ENCODE data around the gene EIF3C.
"Not testable (repeated sequence)": the region's sequence is repeated elsewhere in the genome, so short reads cannot be mapped to it uniquely, and the experiment has no call there.

The EIF3C gene, protein sequence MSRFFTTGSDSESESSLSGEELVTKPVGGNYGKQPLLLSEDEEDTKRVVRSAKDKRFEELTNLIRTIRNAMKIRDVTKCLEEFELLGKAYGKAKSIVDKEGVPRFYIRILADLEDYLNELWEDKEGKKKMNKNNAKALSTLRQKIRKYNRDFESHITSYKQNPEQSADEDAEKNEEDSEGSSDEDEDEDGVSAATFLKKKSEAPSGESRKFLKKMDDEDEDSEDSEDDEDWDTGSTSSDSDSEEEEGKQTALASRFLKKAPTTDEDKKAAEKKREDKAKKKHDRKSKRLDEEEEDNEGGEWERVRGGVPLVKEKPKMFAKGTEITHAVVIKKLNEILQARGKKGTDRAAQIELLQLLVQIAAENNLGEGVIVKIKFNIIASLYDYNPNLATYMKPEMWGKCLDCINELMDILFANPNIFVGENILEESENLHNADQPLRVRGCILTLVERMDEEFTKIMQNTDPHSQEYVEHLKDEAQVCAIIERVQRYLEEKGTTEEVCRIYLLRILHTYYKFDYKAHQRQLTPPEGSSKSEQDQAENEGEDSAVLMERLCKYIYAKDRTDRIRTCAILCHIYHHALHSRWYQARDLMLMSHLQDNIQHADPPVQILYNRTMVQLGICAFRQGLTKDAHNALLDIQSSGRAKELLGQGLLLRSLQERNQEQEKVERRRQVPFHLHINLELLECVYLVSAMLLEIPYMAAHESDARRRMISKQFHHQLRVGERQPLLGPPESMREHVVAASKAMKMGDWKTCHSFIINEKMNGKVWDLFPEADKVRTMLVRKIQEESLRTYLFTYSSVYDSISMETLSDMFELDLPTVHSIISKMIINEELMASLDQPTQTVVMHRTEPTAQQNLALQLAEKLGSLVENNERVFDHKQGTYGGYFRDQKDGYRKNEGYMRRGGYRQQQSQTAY

DNA sequence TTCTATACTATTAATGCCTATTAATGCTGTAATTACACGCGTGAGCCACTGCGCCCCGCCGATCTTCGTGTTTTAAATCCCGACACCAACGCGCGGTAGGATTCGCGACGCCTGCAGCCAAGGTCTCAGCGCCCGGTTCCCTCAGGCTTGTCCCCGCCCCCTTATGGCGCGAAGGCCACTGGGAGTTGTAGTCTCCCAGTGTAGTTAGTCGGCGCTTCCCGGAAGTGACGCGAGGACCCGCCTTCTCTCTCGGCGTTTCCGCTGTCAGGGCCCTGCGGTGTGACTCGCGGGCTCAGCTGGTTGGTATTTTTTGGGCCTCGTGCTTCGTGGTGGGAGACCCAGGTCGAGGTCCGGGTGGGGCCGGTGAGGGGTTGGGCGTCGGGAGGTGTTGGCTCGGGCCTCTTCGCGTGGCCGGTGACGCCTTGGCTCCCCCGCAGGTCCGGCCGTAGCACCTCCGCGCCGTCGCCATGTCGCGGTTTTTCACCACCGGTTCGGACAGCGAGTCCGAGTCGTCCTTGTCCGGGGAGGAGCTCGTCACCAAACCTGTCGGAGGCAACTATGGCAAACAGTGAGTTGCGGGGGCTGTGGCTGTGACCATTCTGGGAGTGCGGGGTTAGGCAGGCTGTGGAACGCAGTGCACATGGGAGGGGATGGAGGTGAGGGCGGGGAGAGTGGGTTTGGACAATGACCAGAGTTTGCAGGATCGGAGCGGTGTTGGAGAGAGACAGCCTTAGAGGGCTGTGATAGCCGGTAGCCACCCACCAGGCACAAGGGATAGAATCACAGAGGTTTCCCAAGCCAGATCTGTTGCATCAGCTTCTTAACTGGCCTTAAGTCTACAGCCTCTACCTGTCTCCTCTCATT, at the start of gene EIF3C:
TSS of gene EIF3C (plus strand) at position 245 of the 864 bp plus-strand sequence. CDS start at position 468, 223 bp downstream.
- DNase-seq (ENCODE audit: low read depth); H3K4me3 ChIP-seq (ENCODE audit: low read depth, low read length): not testable (repeated sequence)

DNA sequence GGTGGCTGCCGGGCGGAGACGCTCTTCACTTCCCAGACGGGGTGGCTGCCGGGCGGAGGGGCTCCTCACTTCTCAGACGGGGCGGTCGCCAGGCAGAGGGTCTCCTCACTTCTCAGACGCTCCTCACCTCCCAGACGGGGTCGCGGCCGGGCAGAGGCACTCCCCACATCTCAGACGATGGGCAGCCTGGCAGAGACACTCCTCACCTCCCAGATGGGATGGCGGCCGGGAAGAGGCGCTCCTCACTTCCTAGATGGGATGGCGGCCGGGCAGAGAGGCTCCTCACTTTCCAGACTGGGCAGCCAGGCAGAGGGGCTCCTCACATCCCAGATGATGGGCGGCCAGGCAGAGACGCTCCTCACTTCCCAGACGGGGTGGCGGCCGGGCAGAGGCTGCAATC, 45.0 kb upstream of the EIF3C start:
- not testable (repeated sequence) for DNase-seq (ENCODE audit: low read depth); H3K4me3 ChIP-seq (ENCODE audit: low read depth, low read length)

DNA sequence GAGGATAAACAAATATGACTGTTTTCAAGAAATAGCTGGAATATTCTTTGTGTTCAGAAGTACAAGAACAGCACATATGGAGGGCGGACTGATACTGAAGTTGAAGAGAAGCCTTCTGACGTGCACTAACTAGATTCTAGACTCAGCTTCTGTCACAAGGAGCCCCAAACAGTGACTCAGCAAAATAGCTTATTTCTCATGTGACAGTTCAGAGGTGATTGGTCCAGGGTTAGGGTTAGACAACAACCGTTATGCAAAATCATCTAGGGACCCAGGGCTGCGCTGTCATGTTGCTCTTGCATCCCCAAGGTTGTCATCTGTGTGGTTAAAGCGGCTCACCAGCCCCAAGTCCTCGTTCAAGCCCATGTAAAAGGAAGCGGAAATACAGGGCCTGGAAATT, 43.8 kb upstream of the EIF3C start:
- not testable (repeated sequence) for H3K4me3 ChIP-seq (ENCODE audit: low read depth, low read length); DNase-seq (ENCODE audit: low read depth)

DNA sequence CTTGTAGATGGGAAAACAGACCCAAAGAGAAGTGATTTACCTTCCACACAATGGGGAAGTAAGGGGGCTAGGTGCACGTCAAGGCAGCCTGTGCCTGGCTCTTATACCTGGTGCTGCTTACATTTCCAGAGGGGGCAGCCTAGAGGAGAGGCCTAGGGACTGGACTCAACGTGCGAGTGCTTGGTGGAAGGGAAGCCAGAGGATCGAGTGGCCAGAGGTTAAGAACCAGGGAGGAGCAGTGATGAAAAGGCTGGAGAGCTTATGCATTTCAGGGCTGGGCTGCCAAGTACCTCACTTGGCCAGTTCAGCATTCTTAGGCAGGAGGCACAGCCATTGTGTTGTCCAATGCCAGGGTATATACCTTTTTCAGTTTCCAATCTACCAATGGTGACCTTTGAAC, 43.1 kb upstream of the EIF3C start:
- H3K4me3 ChIP-seq (ENCODE audit: low read depth, low read length); DNase-seq (ENCODE audit: low read depth): not testable (repeated sequence)

DNA sequence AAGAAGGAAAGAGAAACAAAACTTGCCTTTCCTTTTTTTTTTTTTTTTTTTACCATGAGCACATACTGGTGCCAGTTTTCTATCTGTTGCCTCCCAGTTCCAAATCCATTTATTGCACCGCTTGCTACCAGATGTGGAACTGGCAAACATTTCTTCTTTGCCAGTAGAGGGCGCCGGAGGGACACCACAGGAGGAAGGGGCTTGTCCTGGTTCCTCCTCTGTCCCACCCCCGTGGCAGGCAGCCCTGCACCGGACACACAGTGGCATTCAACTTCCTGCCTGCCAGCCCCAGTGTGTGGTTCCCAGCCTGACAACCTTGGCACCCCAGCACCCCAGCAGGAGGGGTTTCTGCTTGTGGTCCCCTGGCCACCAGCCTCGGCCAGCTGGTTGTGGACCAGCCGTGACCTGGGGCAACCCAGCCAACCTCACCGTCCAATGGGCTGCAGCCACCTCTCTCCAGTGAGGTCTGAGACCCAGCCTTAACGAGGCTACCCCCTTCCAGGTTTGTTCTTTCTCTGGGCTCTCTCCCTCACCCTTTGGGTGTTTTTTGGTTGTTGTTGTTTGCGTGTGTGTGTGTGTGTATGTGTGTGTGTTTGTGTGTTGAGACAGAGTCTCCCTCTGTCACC, 22.8 kb upstream of the EIF3C start:
- not testable (repeated sequence) for DNase-seq (ENCODE audit: low read depth); H3K4me3 ChIP-seq (ENCODE audit: low read depth, low read length)

DNA sequence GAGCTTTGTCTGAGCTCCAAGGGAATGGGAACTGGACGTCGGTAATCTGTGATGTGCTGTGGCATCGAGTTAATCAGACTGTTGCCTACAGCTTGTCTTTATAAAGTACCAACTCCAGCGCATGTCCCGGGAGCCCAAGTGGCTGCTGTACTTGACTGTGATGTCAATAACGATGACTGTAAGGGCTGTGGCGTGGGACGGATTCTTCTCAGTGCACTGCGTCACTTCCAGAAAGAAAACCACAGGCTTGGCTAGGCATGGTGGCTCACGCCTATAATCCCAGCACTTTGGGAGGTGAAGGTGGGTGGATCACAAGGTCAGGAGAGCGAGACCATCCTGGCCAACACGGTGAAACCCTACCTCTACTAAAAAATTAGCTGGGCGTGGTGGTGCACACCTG, 21.8 kb upstream of the EIF3C start:
- not testable (repeated sequence) for DNase-seq (ENCODE audit: low read depth); H3K4me3 ChIP-seq (ENCODE audit: low read depth, low read length)

DNA sequence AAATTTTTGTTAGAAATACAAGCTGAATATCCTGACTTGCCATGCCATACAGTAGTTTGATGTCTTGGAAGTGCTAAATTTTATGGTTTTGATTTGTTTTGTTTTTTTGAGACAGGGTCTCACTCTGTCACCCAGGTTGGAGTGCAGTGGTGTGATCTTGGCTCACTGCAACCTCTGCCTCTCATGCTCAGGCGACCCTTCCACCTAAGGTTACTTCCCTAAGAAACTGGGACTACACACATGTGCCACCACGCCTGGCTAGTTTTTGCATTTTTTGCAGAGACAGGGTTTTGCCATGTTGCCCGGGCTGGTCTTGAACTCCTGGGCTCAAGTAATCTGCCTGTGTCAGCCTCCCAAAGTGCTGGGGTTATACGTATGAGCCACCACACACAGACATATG, 19.5 kb upstream of the EIF3C start:
- H3K4me3 ChIP-seq (ENCODE audit: low read depth, low read length); DNase-seq (ENCODE audit: low read depth): not testable (repeated sequence)

DNA sequence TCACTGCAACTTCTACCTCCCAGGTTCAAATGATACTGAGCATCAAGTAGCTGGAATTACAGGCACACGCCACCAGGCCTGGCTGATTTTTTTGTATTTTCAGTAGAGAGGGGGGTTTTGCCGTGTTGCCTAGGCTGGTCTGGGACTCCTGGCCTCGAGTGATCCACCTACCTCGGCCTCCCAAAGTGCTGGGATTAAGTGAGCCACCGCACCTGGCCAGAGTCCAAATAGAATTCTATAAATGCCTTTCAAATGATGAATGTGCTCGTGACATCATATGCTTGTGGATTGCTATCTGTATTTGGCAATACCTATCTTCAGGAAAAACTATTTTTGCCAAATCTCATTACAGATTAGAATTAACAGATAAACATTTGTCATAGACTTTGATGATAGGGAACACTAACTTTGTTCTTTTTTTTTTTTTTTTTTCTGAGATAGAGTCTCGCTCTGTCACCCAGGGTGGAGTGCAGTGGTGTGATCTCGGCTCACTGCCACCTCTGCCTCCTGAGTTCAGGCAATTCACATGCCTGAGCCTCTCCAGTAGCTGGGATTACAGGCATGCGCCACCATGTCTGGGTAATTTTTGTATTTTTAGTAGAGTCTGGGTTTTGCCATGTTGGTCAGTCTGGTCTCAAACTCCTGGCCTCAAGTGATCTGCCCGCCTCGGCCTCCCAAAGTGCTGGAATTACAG, 17.9 kb upstream of the EIF3C start:
- DNase-seq (ENCODE audit: low read depth); H3K4me3 ChIP-seq (ENCODE audit: low read depth, low read length): not testable (repeated sequence)

DNA sequence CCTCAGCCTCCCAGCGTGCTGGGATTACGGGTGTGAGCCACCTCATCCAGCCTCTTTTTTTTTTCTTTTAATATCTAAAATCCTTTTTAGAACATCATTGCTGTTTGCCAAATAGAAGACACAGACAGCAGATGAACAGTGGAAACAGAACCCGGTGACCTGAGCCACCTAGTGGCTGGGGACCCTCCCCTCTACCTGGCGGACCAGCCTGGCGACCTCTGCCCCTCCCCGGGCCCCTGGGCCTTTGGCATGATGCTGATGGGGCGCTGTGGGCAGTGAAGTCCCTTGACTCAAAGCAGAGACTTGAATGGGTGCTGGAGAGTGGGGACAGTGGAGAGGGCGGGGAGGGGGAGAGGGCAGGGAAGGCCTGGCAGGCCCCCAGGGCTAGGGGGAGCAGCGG, 11.5 kb upstream of the EIF3C start:
- not testable (repeated sequence) for DNase-seq (ENCODE audit: low read depth); H3K4me3 ChIP-seq (ENCODE audit: low read depth, low read length)

DNA sequence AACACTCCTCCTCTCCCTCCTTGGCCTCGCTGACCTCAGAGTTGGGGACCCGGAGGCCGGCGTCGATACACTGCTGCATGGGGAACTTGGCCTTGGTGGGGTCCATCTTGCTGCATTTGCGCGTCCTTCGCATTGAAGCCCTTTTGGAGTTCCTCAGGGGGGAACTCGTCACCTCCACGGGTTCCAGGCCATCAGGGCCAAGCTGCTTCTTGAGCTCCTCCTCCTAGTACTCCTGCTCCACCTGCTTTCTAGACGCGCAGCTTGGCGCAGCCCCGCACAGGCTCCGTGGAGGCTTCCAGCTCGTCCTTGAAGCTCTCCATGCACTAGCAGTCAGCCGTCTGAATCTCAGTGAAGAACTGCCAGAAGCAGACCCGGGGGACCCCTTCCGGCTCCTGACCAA, 10.9 kb upstream of the EIF3C start:
- H3K4me3 ChIP-seq (ENCODE audit: low read depth, low read length); DNase-seq (ENCODE audit: low read depth): not testable (repeated sequence)

DNA sequence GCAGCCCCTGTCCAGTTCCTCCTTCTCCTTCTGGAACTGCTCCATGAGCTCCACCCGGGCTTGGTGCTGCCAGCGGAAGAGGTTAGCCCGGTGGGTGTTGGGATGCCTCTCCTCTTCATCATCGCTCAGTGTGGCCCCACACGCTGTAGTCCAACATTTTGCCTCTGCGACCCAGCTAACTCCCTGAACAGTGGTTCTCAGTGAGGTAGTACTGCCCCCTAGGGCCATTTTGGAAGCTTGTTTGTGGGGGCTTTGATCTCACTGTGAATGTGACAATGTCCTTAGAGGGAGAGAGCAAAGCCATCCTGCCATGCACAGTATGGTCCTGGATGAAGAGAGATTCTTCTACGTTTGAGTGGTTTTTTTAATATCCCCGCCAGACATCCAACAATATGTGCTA, 9.9 kb upstream of the EIF3C start:
- not testable (repeated sequence) for H3K4me3 ChIP-seq (ENCODE audit: low read depth, low read length); DNase-seq (ENCODE audit: low read depth)

DNA sequence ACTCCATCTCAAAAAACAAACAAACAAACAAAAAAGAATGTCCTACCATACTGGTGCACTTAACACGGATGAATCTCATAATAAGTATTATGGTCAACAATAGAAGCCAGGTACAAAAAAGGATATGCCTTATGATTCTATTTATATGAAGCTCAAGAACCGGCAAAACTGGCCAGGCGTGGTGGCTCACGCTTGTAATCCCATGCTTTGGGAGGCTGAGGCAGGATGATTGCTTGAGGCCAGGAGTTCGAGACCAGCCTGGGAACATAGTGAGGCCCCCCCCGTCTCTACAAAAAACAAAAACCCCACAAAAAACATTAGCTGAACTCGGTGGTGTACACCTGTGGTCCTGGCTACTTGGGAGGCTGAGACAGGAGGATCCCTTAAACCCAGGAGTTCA, 7.0 kb upstream of the EIF3C start:
- H3K4me3 ChIP-seq (ENCODE audit: low read depth, low read length): not testable (repeated sequence)

DNA sequence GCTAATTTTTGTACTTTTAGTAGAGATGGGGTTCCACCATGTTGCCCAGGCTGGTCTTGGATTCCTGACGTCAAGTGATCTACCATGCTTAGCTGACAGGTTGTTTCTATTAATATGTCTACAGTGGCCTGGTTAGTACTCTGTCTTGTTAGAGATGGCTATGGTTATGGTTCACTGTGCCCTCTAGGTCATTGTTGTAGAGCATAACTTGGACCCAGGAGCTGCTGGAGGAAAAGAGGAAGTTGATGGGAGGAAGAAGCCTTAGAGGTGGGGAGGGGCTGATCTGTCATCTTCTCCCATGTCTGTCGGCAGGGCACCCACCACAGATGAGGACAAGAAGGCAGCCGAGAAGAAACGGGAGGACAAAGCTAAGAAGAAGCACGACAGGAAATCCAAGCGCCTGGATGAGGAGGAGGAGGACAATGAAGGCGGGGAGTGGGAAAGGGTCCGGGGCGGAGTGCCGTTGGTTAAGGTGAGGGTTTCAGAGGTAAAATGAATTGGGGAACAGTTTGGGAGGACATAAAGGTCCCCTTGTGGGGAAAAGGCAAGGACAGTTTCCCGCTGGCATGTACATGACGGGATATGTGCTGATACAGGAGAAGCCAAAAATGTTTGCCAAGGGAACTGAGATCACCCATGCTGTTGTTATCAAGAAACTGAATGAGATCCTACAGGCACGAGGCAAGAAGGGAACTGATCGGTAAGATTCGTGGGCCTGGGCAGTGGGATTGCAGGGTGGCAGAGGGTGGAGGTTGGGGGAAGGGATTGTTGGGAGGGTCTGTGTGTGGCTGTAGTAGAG, 11.8 kb downstream of the EIF3C start:
- H3K4me3 ChIP-seq (ENCODE audit: low read depth, low read length); DNase-seq (ENCODE audit: low read depth): not testable (repeated sequence)

More for the DNA sequence above, 7.0 kb upstream of the EIF3C start:
- DNase-seq (ENCODE audit: low read depth): not testable (repeated sequence)

DNA sequence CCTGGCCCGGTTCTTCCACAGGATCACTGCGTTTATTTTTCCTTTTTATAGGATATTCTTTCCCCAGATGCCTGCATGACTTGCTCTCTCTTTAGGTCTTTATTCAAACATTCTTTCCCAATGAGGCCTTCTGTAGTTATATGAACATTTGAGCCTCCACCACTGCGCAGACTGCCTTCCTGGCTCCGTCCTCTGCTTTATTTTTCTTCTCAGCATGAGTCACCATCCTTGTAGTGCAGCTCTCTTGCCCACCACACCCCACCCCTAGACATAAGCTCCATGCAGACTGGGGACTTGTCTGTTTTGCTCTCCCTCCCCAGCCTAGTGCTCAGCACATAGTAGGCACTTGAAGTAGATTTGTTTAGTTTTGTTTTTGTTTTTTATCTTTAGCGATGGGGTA, 20.0 kb downstream of the EIF3C start:
- not testable (repeated sequence) for H3K4me3 ChIP-seq (ENCODE audit: low read depth, low read length); DNase-seq (ENCODE audit: low read depth)

DNA sequence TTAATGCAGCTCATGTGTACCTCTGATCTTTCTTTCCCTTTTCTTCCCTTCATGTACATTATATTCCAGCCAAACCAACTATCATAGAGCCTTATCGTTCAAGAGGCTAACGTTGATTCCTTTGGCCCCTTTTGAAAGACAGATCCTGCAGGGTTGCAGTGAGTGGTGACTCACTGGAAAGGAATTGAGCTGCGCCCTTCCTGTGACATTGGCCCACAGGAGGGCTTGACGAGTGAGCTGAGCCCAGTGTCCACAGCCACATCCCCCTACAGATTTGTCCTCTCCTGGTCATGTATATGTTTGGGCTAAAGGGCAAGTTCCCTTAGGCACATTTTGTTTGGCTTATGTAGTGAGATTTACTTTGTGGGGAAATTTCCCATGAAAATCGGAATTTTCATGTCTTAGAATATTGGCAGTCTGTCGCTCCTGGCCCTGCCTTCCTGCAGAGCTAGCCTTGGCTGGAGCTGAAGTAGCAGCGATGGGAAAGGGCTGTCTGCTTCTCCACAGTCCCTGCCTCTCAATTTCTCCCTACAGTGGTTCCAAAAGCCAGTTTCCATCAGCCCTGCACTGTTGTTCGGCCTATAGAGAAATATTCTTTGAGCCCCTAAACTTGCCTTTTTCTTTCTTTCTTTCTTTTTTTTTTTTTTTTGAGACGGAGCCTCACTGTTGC, 21.3 kb downstream of the EIF3C start:
- not testable (repeated sequence) for DNase-seq (ENCODE audit: low read depth)

DNA sequence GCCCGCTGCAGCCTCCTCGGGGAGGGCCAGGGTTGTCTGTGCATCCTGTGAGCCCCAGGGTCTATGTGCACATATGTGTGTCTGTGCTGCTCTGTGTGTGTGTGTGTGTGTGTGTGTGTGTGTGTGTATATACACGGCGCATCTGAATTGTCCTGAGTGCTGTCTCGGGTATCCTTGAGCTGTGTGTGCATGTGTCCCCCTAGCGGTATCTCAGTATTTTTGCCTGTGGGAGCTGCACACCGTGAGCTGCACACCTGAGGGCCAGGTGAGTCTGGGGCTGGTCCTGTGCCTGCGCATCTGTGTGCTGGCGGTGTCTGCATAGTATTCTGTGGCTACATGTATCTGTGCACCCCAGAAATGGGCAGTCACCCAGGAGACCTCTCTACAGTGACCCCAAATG, 28.5 kb downstream of the EIF3C start:
- H3K4me3 ChIP-seq (ENCODE audit: low read depth, low read length); DNase-seq (ENCODE audit: low read depth): not testable (repeated sequence)

More for the DNA sequence above, 21.3 kb downstream of the EIF3C start:
- H3K4me3 ChIP-seq (ENCODE audit: low read depth, low read length): not testable (repeated sequence)

DNA sequence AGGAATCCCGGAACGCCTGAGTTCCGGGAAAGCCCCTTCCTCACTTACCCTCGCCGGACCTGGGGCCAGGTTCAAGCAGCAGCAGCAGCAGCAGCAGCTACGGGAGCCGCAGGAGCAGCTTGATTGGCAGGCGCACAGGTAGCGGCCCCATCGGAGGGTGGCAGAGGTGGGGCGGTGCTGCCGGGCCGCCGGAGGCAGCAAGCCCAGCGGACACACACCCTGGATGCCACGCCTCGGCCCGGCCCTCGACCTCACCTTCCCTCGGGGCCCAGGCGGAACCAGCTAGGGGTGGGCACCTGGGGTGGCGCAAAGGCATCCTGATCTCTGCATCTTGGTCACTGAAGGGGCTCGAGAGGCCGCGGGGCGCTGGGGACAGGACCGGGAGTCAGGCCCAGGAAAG, 29.4 kb downstream of the EIF3C start:
- H3K4me3 ChIP-seq (ENCODE audit: low read depth, low read length); DNase-seq (ENCODE audit: low read depth): not testable (repeated sequence)

All from GM12864 (cell line).